ENCODE results near the gene GDF11.
"Not testable (repeated sequence)": the region's sequence is repeated elsewhere in the genome, so short reads cannot be mapped to it uniquely, and the experiment has no call there.

Gene GDF11

DNA sequence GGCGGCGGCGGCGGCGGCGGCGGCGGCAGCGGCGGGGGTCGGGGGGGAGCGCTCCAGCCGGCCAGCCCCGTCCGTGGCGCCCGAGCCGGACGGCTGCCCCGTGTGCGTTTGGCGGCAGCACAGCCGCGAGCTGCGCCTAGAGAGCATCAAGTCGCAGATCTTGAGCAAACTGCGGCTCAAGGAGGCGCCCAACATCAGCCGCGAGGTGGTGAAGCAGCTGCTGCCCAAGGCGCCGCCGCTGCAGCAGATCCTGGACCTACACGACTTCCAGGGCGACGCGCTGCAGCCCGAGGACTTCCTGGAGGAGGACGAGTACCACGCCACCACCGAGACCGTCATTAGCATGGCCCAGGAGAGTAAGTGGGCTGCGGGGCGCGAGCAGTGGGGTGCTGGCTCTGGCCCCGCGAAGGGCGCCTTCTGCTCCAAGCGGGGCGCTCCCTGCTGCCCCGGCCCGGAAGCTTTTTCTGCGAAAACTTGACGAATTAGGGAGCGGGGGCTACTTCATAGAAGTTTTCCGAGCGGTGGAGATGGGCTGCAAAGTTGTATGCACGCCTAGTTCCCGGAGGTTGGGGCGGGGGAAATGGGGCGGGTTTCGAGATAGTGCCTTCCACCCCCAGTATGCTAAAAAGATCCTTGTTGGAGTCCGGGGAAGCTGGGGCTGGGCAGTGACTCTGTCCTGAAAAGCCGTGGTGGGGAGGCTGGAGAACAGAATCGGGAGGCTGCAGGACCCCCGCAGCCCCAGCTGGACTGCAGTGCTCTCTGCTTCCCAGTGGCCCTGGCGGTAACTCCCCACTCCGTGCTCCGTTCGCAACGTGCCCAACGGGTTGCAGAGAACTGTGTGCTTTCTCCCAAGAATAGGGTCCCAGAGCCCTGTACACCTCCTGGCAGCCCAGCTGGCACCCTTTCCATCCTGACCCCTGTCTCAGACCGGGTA, 751 bp downstream of the GDF11 start:
- peak; percentile 63 to 80 (median 75) for DNase-seq

DNA sequence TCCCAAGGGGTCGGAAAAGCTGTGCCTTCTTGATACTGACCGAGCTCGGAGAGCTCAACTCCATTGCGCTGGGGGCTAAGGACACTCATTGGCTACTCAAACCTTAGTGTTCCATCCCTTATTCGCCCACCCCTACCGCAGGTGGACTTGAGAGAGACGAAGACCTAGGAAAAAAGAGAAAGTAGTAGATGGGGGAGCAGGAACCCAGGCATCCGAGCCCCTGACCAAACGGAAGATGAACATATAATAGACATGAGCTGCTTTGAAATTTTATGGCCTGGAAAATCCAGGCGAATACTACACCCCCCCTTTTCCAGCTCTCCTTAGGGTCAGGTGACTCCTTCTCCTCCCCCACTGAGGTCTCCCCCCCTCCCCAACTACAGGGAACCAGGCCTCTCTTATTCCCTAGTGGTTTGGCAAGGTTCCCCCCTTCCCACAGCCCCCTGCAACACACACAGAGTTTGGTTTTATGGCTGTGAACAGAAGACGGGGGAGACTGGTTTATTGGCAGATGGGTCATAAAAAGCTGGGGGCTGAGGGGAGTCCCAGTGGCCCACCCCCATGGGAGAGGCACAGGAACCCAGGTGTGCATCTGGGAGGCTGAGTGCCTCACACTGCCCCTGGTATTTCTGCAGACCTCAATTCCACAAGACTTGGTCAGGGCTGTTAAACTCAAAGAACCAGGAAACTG, 1.6 kb downstream of the GDF11 start:
- DNase-seq = peak in 2 of 3 experiments; percentile 31 to 53

DNA sequence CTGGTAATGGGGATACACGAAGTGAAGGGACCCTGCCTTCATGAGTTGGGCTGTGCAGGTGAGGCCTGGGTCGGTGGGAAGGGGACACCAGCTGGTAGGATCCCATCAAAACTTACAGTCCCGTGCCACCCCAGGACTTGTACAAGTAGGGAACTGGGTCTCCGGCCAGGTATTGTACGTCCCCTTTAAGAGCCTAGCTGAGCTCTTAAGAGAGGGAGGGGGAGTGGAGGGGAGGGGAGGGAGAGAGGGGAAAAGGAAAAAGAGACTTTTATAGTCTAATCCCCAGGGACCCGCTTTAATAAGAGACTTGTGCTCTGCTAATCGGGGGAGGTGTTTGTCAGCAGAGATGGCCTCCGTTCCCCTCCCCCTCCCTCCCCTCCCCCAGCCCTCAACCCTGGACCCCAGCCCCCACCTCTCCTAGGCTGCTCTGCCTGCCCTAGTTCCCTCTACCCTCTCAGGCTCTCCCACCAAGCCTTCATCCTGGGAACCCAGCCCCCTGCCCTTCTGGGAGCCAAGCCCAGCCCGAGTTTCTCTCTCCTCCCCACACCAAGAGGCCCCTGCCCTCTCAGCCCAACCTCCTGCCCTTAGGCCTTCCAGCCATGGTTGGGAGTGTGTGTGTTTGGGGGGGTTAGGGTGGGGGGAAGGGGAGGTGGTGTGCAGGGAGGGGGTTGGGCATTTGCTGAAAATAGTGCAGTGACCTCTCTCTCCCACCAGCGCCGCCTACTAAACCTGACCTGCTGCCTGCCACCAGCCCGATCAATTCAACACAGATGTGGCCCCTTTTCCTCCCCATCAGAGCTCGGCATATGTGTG, 2.6 kb downstream of the GDF11 start:
- peak; percentile 75 to 91 (median 86) for DNase-seq

DNA sequence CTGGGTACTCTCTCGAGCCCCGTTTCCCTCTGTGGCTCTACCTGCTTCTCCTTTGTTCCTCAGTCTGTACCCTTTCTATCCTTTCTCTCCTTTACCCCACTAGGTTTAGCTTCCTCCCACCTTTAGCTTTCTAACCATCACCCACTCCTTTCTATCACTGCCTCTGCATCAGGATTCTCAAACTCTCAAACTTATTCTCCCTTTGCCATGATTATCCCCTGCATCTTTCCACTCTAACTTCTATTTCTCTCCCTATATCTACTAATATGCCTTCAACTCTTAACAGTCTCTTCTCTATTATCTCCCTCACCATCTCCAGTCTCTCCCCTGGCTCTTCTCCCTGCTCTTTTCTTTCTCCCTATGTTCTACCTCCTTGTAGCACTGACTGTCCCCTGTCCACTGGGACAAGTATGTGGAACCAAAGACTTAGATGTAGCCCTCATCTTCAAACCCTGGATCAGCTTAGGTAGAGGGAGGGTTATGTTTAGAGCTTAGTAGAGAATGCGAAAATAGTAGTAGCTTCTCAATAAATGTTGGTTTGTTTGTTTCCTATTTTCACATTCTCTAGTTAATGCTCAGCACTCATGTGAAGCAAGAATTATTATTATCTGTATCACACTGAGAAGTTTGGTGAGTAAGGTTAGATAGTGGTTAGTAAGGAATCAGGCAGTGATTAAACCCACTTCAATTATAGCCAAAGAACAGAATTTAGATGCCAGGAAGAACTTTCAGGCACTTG, 3.4 kb downstream of the GDF11 start:
- DNase-seq = no peak

DNA sequence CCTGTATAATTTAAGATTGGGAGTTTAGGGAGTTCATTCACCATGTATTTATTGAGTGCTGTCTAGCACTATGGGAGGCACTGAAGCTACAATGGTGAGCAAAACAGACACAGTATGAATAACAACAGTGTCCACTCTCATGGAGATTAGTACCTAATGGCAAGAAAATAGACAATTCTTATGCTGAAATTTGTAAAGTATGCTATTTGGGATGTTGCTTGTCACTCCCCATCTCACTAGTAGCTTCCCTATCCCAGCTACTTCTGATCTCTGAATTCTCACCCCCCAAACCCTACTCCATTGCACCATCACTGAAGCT, 4.0 kb downstream of the GDF11 start:
- DNase-seq = no peak

DNA sequence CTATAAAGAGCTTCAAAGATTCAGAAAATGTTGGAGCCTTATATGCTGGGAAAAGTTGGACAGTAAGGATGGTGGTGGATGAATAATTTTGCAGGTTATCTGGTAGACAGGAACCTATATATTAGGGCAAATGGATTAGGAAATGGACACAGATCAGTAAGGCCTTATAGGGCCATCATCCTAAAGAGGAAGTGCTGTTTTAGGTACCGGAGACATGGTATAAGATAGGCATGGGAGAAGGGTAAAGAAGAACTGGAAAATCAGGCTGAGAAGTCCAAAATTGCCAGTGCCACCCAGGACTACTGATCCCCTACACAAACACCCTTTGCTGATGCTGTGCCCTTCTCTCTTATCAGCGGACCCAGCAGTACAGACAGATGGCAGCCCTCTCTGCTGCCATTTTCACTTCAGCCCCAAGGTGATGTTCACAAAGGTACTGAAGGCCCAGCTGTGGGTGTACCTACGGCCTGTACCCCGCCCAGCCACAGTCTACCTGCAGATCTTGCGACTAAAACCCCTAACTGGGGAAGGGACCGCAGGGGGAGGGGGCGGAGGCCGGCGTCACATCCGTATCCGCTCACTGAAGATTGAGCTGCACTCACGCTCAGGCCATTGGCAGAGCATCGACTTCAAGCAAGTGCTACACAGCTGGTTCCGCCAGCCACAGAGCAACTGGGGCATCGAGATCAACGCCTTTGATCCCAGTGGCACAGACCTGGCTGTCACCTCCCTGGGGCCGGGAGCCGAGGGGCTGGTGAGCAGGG, 5.5 kb downstream of the GDF11 start:
- no peak for DNase-seq

DNA sequence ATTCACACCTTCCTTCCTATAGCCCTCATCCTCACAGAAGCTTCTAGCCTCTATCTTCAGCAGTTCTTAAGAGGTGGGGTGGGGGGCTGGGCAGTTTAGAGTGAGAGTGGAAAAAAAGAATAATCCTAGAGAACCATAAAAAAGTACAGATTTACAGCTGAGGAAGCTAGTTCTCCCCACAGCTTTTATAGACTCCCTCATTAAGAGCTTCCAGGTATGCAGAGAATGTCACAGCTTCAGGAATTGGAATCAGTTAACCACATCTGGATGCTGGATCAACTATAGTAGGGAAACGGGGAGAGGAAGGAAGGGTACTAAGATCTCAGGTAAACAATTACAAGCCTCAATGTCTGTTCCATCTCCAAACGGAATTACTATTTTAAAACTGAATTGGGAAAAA, 12.3 kb downstream of the GDF11 start:
- DNase-seq = no peak

DNA sequence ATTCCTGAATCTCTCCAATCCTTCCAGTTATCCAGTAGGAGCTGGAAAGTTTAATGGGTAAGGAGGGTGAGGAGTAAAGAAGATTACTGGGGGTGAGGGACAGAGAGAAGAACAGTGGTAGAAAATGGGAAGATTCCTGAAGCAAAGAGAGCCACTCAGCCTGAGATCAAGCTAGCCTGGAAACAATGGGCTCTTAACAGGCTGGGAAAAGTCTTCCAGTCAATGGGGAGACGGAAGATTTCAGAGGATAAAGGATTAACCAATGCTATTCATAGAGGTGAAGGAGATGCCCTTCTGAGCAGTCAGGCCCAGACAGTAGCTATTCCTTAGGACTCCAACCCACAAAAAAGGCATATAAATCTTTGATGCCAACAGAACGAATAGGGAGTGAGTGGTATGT, 14.8 kb downstream of the GDF11 start:
- no peak for DNase-seq

DNA sequence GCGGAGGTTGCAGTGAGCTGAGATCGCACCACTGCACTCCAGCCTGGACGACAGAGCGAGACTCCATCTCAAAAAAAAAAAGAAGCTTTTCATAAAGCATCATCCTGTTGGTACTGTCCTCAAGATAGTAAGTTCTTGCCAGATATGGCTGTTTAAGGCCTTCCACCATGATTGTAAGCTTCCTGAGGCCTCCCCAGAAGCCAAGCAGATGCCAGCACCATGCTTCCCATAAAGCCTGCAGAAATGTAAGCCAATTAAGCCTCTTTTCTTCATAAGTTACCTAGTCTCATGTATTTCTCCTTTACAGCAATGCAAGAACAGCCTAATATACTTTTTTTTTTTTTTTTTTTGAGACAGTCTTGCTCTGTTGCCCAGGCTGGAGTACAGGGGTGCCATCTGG, 15.7 kb downstream of the GDF11 start:
- DNase-seq = not testable (repeated sequence)

DNA sequence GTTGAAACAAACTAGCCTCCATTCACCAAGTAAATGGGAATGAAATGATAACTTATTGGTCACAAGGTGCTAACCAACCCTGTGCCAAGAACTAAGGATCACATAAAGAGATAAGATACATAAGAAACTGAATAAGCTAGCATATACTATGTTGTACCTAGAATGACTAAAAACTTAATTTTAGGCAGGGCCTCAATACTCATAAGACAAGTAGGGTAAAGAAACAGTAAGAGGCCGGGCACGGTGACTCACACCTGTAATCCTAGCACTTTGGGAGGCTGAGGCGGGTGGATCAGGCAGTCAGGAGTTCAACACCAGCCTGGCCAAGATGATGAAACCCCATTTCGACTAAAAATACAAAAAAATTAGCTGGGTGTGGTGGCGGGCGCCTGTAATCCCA, 17.7 kb downstream of the GDF11 start:
- no peak for DNase-seq

DNA sequence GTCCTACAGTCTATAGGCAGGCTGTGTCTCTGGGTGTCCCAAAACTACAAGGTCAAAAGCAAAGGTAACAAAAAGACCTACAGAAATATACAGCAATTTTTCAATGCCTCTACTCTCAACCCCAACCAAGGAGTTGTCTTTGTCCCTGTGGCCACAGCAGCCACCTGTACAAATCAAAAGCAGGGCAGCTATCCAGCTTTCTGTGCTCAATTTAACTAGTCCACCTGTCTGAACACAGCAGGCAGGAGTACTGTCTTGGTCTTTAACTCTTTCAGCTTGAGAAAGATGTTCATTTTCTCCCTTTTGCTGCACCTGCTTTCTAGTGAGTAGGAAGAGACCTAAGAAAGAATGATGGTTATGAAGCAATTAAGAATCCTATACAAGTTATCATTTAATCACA, 19.7 kb downstream of the GDF11 start:
- no peak for DNase-seq

DNA sequence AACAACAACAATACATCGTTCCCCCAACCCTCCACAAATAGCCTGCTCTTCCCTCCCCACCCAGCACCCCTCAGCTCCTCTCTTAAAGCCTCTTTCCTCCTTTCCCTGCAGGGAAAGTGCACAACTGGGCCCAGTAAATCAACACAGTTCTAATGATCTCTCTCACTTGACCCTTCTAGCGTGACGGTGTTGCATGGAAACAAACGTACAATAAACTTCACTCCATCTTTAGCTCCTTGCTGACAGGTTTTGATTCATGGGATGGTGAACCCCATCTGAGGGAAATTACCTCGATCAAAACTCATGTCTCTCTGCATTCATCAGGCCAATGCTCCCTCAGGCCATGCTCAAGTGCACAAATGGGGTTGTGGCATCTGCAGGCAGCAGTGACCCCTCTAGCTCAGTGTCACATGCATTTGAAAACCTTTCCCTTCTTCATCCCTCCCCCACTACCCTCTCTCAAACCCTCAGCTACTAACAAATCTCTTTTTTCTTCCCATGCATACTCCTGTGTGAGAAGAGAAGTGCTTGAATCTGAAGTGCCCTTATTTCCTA, 22.9 kb downstream of the GDF11 start:
- DNase-seq = peak; percentile 9 to 82 (median 60)

DNA sequence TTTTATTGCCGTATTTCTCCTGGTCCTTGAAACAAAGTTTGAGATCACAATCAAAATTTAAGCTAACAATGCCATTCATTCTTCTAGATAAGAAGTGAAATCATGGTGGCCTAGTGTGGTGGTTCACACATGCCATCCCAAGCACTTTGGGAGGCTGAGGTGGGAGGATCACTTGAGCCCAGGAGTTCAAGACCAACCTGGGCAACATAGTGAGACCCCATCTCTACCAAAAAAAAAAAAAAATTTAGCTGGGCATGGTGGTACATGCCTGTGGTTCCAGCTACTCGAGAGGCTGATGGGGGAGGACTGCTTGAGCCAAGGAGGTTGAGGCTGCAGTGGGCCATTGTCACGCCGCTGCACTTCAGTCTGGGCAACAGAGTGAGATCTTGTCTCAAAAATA, 24.2 kb downstream of the GDF11 start:
- no peak for DNase-seq

DNA sequence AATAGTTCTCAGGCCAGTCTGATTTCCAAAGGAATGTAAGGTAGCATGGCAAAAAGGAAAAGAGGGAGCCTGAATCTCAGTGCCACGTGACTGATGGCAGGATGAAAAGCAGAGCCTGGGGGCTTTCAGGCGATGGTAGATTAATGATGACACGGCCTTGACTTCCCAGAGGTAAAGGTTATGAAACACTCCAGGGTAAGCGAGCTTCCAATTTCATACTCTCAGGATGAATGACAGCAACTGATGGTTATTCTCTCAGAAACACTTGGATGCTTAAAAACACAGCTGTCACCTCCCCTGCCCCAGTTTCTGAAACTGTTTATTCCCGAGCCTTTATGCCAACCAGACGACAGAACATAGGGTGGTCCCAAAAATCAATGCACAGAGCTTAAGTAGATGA, 28.8 kb downstream of the GDF11 start:
- DNase-seq = no peak

DNA sequence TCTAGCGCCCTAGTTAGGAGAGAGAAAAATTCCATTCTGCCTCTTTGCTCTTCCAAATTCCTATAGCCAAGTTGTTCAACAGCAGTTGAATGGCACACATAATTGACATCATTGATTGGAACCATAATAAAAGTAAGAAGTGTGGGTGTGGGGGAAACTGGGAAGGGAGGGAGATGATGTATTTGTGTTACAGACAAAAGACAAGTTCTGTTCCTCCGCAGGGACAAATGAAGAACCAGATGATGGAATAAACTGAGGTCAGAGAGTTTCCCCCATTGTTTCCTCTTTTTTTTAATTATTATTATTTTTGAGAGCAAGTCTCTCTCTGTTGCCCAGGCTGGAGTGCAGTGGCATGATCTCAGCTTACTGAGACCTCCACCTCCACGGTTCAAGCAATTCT, 34.9 kb downstream of the GDF11 start:
- no peak for DNase-seq

DNA sequence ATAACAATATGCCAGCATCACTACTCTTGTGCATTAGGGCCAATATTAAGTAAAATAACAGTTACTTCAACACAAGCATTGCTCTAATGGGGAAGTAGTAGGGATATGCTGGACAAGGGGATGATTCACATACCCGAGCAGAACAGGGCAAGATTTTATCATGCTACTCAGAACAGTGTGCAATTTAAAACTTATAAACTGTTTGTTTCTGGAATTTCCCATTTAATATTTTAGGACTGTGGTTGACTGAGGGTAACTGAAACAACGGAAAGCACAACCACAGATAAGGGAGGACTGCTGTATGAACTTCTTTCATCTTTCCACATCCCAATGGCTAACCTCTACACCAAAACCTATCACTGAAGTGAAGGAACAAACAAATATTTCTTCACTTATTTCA, 37.8 kb downstream of the GDF11 start:
- DNase-seq = no peak

DNA sequence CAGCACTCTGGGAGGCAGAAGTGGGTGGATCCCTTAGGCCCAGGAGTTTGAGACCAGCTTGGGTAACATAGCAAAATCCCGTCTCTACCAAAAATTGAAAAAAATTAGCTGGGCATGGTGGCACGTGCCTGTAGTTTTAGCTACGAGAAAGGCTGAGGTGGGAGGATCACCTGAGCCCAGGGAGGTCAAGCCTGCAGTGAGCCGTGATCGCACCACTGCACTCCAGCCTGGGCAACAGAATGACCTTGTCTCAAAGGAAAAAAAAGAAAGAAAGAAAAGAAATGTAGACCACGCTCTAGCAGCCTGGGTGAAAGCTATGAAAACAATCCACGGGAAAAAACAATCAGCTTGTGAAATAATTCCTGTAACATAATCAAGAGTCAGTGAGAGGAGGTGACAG, 45.6 kb downstream of the GDF11 start:
- no peak for DNase-seq

DNA sequence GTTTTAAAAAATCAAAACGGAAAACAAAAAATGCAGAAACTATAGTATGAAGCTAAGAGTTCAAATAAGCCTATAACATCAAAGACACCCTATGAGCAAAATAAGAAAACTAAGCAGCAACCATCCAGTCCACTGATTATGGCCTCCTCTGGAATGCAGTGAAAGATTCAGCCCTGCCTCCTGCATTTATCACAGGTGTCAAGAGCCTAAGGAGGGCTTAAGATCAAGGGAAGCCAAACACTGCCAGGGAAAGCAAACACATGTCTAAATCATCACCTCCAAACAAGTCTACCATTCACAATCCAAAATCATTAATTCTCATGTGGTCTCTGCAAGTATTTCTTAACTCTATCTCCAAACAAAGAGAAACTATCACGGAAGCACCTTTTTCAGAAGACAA, 46.2 kb downstream of the GDF11 start:
- DNase-seq = no peak

DNA sequence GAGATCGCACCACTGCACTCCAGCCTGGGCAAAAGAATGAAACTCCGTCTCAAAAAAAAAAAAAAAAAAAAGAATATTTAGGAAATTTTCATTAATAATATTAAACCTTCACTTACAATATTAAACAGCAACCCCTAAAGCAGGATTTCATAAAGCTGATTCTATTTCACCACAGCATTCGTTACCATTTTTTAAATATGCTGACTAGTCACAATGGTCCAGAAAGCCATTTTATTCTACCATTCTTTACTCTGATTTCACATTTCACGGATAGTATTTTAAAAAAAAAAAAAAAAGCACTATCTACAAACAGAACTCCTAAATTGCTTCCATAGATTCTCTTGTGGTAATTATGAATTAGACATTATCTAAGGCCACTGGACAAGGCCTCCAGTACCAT, 47.0 kb downstream of the GDF11 start:
- DNase-seq = no peak

DNA sequence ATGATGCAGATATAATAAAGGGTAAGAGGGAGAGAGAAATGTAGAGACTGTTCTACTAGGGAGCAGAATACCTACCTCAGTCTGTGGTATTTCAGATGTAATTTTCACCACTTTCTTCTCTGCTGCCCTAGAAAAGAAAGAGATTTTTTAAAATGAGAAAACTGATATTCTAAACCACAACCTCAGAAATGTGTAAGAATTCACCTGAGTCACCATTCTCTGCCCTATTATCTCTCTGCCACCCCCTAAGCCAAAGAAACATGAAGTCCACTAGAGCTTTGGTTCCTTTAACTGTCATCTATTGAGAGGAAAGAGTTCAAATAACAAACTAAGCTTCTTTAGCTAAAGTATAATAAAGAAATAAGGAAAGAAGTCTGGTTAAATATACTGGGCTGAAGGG, 53.0 kb downstream of the GDF11 start:
- no peak for DNase-seq

DNA sequence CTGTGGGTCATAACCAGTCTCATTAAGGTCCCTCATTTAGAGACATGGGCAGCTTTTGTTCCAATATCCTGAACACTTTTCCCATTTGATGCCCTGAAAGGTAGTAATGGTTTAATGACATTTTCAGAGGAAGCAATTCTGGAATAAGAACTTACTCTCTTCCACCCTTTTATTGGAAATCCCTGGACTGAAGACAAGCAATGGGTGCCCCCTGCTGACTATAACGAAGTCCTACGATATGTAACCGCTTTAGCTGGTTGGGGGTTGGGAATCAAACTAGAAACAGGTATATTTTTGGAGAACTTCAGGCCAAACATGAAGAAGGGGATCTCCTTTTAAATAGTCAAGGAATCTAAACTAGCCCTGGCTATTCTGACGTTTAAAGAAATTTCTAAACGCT, 54.1 kb downstream of the GDF11 start:
- DNase-seq = peak; percentile 8 to 65 (median 53)

DNA sequence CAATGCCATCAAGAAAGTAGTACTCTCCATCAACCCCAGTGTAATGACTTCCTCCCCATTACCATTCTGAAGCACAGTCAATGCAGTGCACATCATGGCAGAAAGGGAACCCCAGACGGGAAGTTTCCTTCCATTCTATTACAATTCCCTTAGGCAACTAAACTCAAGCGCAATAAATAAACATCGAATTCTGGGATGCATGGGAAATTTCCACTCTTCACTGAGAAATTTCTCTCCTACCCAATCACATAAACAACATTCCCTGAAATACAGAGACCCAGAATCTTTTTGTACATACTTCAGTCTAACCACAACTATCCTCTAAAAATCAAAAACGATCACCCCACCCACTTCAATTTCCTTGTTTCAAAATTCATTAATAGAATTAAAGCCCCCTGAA, 54.6 kb downstream of the GDF11 start:
- DNase-seq = no peak

All from NCI-H1417 (cell line).